ENCODE measurements around the gene XRCC4. TPM values are rescaled to one million over a fixed set of nuclear protein-coding genes. Genes with fewer than 3 reads are reported as not detected.

Gene XRCC4
- total and polyA plus RNA-seq, 4 donors = 2.3 to 4.9 (median 3.0) TPM

DNA sequence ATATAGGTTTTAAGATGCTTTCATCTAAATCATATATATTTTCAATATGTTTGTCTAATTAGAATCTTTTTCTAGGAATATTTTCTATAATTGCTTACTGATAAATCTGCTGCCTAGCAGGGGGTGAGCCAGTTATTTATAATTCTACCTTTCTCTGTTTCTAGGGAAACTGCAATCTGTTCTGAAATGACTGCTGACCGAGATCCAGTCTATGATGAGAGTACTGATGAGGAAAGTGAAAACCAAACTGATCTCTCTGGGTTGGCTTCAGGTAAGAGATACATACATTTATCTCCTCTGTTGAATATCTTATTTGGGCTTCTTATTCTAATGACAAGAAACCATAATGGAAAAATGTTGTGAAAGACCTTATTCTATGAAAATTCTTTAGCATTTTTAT is 127.3 kb downstream of the XRCC4 start:
- Histone ChIP-seq H3K36me3 (ENCODE audit: control insufficient read depth in 4 of 4, insufficient read depth in 3 of 4, low read depth in 1 of 4, low read length in 3 of 4) (peaks cover 0 to 3% (median 0%) of the 10 kb centered on the region in 4 donors), H3K9me3 (ENCODE audit: control insufficient read depth in 4 of 4, low read length in 3 of 4) (no peaks in the 10 kb centered on the region), H3K27ac (ENCODE audit: low read depth in 1 of 2, low read length in 2 of 2) (no peak overlapping the region), H3K27me3 (ENCODE audit: control insufficient read depth in 4 of 4, insufficient read depth in 4 of 4, low read length in 3 of 4) (no peaks in the 10 kb centered on the region), H3K4me3 (ENCODE audit: low read depth in 1 of 3, low read length in 3 of 3) (no peak overlapping the region), H3K4me1 (ENCODE audit: control insufficient read depth in 4 of 4, insufficient read depth in 4 of 4, low read length in 3 of 4) (no peaks in the 10 kb centered on the region), H3K9ac (ENCODE audit: low read depth in 1 of 2, low read length in 2 of 2) (no peak overlapping the region)
- WGBS = 95% methylated on average over 1 of the region's 1 CpG
- TF ChIP-seq YY1 (IDR thresholded peaks at IDR 0.05) (no peak), CTCF (IDR thresholded peaks at IDR 0.05; ENCODE audit: low read depth, low read length, missing input control) (no peak), HNF4G (IDR thresholded peaks at IDR 0.05) (no peak), NR2F2 (IDR thresholded peaks at IDR 0.05) (no peak), RXRA (IDR thresholded peaks at IDR 0.05) (no peak), REST (IDR thresholded peaks at IDR 0.05) (no peak), HNF4A (conservative IDR thresholded peaks at IDR 0.05) (no peak), FOXA1 (IDR thresholded peaks at IDR 0.05) (no peak), FOXA2 (IDR thresholded peaks at IDR 0.05) (no peak), TAF1 (conservative IDR thresholded peaks at IDR 0.05) (no peak), JUND (IDR thresholded peaks at IDR 0.05) (no peak), EGR1 (IDR thresholded peaks at IDR 0.05; ENCODE audit: low read depth in 2 of 2) (no peak), SP1 (IDR thresholded peaks at IDR 0.05) (no peak)
- TF ChIP-seq, protein P1, sequence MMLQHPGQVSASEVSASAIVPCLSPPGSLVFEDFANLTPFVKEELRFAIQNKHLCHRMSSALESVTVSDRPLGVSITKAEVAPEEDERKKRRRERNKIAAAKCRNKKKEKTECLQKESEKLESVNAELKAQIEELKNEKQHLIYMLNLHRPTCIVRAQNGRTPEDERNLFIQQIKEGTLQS (IDR thresholded peaks at IDR 0.05) = no peak
- TF ChIP-seq, protein P2, sequence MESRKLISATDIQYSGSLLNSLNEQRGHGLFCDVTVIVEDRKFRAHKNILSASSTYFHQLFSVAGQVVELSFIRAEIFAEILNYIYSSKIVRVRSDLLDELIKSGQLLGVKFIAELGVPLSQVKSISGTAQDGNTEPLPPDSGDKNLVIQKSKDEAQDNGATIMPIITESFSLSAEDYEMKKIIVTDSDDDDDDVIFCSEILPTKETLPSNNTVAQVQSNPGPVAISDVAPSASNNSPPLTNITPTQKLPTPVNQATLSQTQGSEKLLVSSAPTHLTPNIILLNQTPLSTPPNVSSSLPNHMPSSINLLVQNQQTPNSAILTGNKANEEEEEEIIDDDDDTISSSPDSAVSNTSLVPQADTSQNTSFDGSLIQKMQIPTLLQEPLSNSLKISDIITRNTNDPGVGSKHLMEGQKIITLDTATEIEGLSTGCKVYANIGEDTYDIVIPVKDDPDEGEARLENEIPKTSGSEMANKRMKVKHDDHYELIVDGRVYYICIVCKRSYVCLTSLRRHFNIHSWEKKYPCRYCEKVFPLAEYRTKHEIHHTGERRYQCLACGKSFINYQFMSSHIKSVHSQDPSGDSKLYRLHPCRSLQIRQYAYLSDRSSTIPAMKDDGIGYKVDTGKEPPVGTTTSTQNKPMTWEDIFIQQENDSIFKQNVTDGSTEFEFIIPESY (IDR thresholded peaks at IDR 0.05) = no peak
- TF ChIP-seq, protein P3, sequence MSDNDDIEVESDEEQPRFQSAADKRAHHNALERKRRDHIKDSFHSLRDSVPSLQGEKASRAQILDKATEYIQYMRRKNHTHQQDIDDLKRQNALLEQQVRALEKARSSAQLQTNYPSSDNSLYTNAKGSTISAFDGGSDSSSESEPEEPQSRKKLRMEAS (IDR thresholded peaks at IDR 0.05) = no peak
- no peak for DNase-seq (ENCODE audit: low spot score)

DNA sequence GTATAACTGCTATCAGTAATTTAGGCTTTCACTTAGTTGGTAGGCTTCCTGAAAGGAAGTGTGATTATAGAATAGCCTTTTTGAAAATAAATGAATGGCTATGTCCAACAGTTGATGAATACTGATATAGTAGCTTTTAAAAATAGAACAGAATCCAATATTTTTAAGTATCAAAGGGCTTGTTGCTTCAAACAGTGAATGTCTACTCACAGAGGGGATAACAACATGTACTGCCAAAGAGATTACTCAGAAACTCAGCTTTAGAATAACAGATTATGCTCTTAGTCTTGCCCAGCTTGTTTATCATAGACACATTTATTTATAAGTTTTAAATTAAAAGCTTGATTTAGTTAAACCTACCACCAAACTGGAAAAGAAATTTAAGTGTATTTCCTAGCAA is 132.6 kb downstream of the XRCC4 start:
- no peaks in the 10 kb centered on the region for H3K4me1 ChIP-seq (ENCODE audit: control insufficient read depth in 4 of 4, insufficient read depth in 4 of 4, low read length in 3 of 4)
- no peaks in the 10 kb centered on the region for H3K27me3 ChIP-seq (ENCODE audit: control insufficient read depth in 4 of 4, insufficient read depth in 4 of 4, low read length in 3 of 4)
- no peak overlapping the region for H3K27ac ChIP-seq (ENCODE audit: low read depth in 1 of 2, low read length in 2 of 2)
- no peak for DNase-seq (ENCODE audit: low spot score)
- no peaks in the 10 kb centered on the region for H3K9me3 ChIP-seq (ENCODE audit: control insufficient read depth in 4 of 4, low read length in 3 of 4)
- H3K4me3 ChIP-seq (ENCODE audit: low read depth in 1 of 3, low read length in 3 of 3) = no peak overlapping the region
- peaks cover 0 to 3% (median under 1%) of the 10 kb centered on the region in 4 donors for H3K36me3 ChIP-seq (ENCODE audit: control insufficient read depth in 4 of 4, insufficient read depth in 3 of 4, low read depth in 1 of 4, low read length in 3 of 4)
- TF ChIP-seq RAD21 (IDR thresholded peaks at IDR 0.05) (no peak), REST (IDR thresholded peaks at IDR 0.05) (no peak), GABPA (IDR thresholded peaks at IDR 0.05 in 1 of 2, conservative IDR thresholded peaks at IDR 0.05 in 1 of 2) (no peak), JUND (IDR thresholded peaks at IDR 0.05) (no peak), RXRA (IDR thresholded peaks at IDR 0.05) (no peak), YY1 (IDR thresholded peaks at IDR 0.05) (no peak), HNF4A (conservative IDR thresholded peaks at IDR 0.05) (no peak)
- TF ChIP-seq, protein P1 (IDR thresholded peaks at IDR 0.05) = no peak
- H3K9ac ChIP-seq (ENCODE audit: low read depth in 1 of 2, low read length in 2 of 2) = no peak overlapping the region
